ENCODE results near the gene CADM1.

Gene CADM1

GRCh38 chr11:115220911-115221310 lies 283.3 kb downstream of the CADM1 start:
- no peak for DNase-seq (ENCODE audit: low spot score)
- no peak for ATAC-seq (ENCODE audit: low read depth)
- H3K4me1 ChIP-seq (ENCODE audit: insufficient read depth, poor library complexity, severe bottlenecking), result peaks cover 5% of the 10 kb centered on the region
- TF ChIP-seq, protein P1, sequence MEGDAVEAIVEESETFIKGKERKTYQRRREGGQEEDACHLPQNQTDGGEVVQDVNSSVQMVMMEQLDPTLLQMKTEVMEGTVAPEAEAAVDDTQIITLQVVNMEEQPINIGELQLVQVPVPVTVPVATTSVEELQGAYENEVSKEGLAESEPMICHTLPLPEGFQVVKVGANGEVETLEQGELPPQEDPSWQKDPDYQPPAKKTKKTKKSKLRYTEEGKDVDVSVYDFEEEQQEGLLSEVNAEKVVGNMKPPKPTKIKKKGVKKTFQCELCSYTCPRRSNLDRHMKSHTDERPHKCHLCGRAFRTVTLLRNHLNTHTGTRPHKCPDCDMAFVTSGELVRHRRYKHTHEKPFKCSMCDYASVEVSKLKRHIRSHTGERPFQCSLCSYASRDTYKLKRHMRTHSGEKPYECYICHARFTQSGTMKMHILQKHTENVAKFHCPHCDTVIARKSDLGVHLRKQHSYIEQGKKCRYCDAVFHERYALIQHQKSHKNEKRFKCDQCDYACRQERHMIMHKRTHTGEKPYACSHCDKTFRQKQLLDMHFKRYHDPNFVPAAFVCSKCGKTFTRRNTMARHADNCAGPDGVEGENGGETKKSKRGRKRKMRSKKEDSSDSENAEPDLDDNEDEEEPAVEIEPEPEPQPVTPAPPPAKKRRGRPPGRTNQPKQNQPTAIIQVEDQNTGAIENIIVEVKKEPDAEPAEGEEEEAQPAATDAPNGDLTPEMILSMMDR (IDR thresholded peaks at IDR 0.05; ENCODE audit: poor library complexity, severe bottlenecking), result no peak
- no peaks in the 10 kb centered on the region for H3K27me3 ChIP-seq (ENCODE audit: insufficient read depth, poor library complexity, severe bottlenecking)
- H3K27ac ChIP-seq (ENCODE audit: poor library complexity, severe bottlenecking), result no peak overlapping the region
- no peak overlapping the region for H3K4me3 ChIP-seq (ENCODE audit: severe bottlenecking)
- H3K9me3 ChIP-seq (ENCODE audit: severe bottlenecking), result no peaks in the 10 kb centered on the region
- no peaks in the 10 kb centered on the region for H3K36me3 ChIP-seq (ENCODE audit: low read depth)

- H3K27me3 ChIP-seq (ENCODE audit: insufficient read depth, poor library complexity, severe bottlenecking), result no peaks in the 10 kb centered on the region
- no peak for DNase-seq (ENCODE audit: low spot score)
- no peak overlapping the region for H3K4me3 ChIP-seq (ENCODE audit: severe bottlenecking)
- no peak overlapping the region for H3K27ac ChIP-seq (ENCODE audit: poor library complexity, severe bottlenecking)
- peaks cover 5% of the 10 kb centered on the region for H3K4me1 ChIP-seq (ENCODE audit: insufficient read depth, poor library complexity, severe bottlenecking)
- no peak for ATAC-seq (ENCODE audit: low read depth)
- H3K36me3 ChIP-seq (ENCODE audit: low read depth), result no peaks in the 10 kb centered on the region
- no peaks in the 10 kb centered on the region for H3K9me3 ChIP-seq (ENCODE audit: severe bottlenecking)
- TF ChIP-seq, protein P1 (IDR thresholded peaks at IDR 0.05; ENCODE audit: poor library complexity, severe bottlenecking), result no peak
Measured at GRCh38 chr11:115220423-115220822, 283.8 kb downstream of the CADM1 start.

- H3K4me1 ChIP-seq (ENCODE audit: insufficient read depth, poor library complexity, severe bottlenecking), result peaks cover 5% of the 10 kb centered on the region
- no peaks in the 10 kb centered on the region for H3K36me3 ChIP-seq (ENCODE audit: low read depth)
- TF ChIP-seq, protein P1 (IDR thresholded peaks at IDR 0.05; ENCODE audit: poor library complexity, severe bottlenecking), result no peak
- no peak for DNase-seq (ENCODE audit: low spot score)
- H3K27me3 ChIP-seq (ENCODE audit: insufficient read depth, poor library complexity, severe bottlenecking), result no peaks in the 10 kb centered on the region
- no peak overlapping the region for H3K27ac ChIP-seq (ENCODE audit: poor library complexity, severe bottlenecking)
- ATAC-seq (ENCODE audit: low read depth), result no peak
- no peaks in the 10 kb centered on the region for H3K9me3 ChIP-seq (ENCODE audit: severe bottlenecking)
- H3K4me3 ChIP-seq (ENCODE audit: severe bottlenecking), result no peak overlapping the region
Measured at GRCh38 chr11:115219376-115219775, 284.8 kb downstream of the CADM1 start.

DNA sequence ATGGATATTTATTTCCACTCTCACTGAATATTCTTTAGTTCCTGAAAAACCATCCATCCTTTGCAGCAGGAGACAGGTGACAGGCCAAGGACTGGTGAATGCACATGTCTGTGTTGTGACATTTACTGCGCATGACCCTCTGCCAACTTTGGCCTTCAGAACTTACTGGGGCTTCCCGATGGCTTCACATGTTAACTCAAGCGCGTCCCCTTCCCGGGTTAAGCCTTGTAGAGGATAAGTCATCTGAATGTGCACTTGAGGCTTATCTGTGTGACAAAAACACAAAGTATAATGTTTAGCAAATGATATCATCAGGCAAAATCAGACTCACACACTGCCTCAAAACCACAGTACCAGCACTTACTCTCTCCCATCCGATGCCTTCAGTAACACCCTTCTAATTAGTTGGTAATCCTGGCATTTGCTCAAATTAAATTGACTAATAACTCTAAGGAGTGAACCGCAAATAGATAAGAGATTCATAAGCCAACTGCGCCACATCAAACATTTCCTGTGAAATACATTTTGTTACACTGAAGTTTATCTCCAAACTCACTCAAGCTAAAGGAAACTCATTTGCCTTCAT lies 286.4 kb downstream of the CADM1 start:
- no peaks in the 10 kb centered on the region for H3K9me3 ChIP-seq (ENCODE audit: severe bottlenecking)
- DNase-seq (ENCODE audit: low spot score) (no peak), ATAC-seq (ENCODE audit: low read depth) (no peak)
- no peaks in the 10 kb centered on the region for H3K27me3 ChIP-seq (ENCODE audit: insufficient read depth, poor library complexity, severe bottlenecking)
- peaks cover 3% of the 10 kb centered on the region for H3K4me1 ChIP-seq (ENCODE audit: insufficient read depth, poor library complexity, severe bottlenecking)
- H3K27ac ChIP-seq (ENCODE audit: poor library complexity, severe bottlenecking), result no peak overlapping the region
- no peaks in the 10 kb centered on the region for H3K36me3 ChIP-seq (ENCODE audit: low read depth)
- no peak overlapping the region for H3K4me3 ChIP-seq (ENCODE audit: severe bottlenecking)
- TF ChIP-seq, protein P1 (IDR thresholded peaks at IDR 0.05; ENCODE audit: poor library complexity, severe bottlenecking), result no peak

Data from RWPE2 (cell line).